ENCODE results near the gene CWC22.

- no peak for TF ChIP-seq CTCF (IDR thresholded peaks at IDR 0.05; ENCODE audit: low read depth, low read length)
- no peak for TF ChIP-seq EZH2phosphoT487 (IDR thresholded peaks at IDR 0.05; ENCODE audit: low read depth)
Observed at GRCh38 chr2:179932786-179933185, 74.3 kb downstream of the CWC22 start.

Data from OCI-LY3 (cell line).